Mammary epithelial cell (primary cell): ENCODE results near the gene MAMDC4.

Source experiments
- EZH2 ChIP-seq: IDR thresholded peaks from 2 replicates; pipeline ENCODE4 v1.6.1; 2012; ENCODE audit warnings: low read length, inconsistent platforms, borderline replicate concordance
- TF ChIP-seq, protein P1 (sequence below), 2 donors: IDR thresholded peaks in 1 of 2; conservative IDR thresholded peaks in 1 of 2; 2 replicates each; pipeline ENCODE4 v1.5.1; 2011 to 2012; ENCODE audit warnings: inconsistent platforms in 2 of 2, low read length in 2 of 2, mild to moderate bottlenecking in 2 of 2, control low read depth in 1 of 2, low read depth in 1 of 2; ENCODE audit not compliant: insufficient read depth in 1 of 2; ENCODE audit errors: extremely low read depth in 1 of 2

DNA sequence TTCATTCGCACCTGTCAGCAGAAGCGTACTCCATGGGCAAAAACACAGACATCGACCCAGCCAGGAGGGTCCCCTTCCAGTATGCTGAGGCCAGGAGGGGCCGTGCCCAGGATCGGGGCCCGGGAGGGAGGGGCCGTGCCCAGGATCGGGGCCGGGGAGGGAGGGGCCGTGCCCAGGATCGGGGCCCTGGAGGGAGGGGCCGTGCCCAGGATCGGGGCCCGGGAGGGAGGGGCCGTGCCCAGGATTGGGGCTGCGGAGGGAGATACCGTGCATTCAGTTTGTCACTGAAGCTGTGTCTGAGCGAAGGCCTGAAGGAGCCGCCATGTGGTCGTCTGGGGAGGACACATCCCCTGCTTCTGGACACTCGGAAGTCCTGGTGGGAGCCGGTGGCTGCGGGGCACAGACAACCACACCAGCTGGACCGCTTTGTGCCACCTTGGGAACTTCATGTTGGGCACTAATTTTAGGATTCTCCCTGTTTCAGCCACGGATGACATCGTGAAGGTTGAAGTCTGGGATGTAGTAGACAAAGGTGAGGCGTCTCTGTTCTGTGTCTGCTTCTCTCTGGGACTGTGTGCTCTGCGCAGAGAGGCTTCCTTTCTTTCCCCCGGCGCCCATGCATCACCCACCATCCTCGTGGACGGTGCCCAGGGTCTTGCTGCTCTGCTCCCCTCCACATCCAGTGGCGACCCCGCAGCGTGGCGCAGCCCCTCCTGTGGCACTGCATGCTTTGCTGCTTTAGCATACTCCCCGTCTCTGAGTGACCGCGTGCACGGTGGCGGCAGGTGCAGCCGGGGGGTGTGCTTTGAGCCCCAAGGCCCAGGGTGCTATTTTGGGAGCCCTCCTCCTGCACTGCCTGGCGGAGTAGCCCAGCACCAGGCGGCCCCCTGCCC lies 26.6 kb upstream of the MAMDC4 start:
- TF ChIP-seq, protein P1, sequence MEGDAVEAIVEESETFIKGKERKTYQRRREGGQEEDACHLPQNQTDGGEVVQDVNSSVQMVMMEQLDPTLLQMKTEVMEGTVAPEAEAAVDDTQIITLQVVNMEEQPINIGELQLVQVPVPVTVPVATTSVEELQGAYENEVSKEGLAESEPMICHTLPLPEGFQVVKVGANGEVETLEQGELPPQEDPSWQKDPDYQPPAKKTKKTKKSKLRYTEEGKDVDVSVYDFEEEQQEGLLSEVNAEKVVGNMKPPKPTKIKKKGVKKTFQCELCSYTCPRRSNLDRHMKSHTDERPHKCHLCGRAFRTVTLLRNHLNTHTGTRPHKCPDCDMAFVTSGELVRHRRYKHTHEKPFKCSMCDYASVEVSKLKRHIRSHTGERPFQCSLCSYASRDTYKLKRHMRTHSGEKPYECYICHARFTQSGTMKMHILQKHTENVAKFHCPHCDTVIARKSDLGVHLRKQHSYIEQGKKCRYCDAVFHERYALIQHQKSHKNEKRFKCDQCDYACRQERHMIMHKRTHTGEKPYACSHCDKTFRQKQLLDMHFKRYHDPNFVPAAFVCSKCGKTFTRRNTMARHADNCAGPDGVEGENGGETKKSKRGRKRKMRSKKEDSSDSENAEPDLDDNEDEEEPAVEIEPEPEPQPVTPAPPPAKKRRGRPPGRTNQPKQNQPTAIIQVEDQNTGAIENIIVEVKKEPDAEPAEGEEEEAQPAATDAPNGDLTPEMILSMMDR (conservative IDR thresholded peaks at IDR 0.05 in 1 of 2, IDR thresholded peaks at IDR 0.05 in 1 of 2; ENCODE audit: extremely low read depth in 1 of 2, insufficient read depth in 1 of 2, low read depth in 1 of 2, low read length in 2 of 2), result no peak
- no peak for TF ChIP-seq EZH2
